Ectodermal cell (in vitro differentiated cells): ENCODE data around the gene LGR4.

Source experiments
- H3K27ac ChIP-seq: 2 replicates; pipeline ENCODE4 v1.7.0; 2013; ENCODE audit warnings: mild to moderate bottlenecking, low read depth, low read length; ENCODE audit not compliant: insufficient read depth, poor library complexity, severe bottlenecking
- H3K27me3 ChIP-seq: 2 replicates; pipeline ENCODE4 v1.7.0; 2013; ENCODE audit warnings: mild to moderate bottlenecking, low read length; ENCODE audit not compliant: insufficient read depth, control insufficient read depth, poor library complexity, severe bottlenecking
- H3K36me3 ChIP-seq: one replicate; pipeline ENCODE4 v1.7.0; 2013; ENCODE audit warnings: low read length; ENCODE audit not compliant: control insufficient read depth, insufficient read depth
- H3K4me1 ChIP-seq: one replicate; pipeline ENCODE4 v1.7.0; 2013; ENCODE audit warnings: low read length; ENCODE audit not compliant: control insufficient read depth, insufficient read depth
- H3K4me3 ChIP-seq: 2 replicates; pipeline ENCODE4 v1.7.0; 2013; ENCODE audit warnings: low read depth, low read length, control low read depth; ENCODE audit not compliant: insufficient read depth
- H3K9me3 ChIP-seq: 2 replicates; pipeline ENCODE4 v1.7.0; 2013; ENCODE audit warnings: mild to moderate bottlenecking, low read length, moderate library complexity; ENCODE audit not compliant: control insufficient read depth
- WGBS, 2 experiments: methylation state at CpG; one replicate each; pipeline ENCODE4 v1.1.7; 2013; ENCODE audit warnings: missing lambda C conversion rate in 2 of 2; 5-methylcytosine and 5-hydroxymethylcytosine counted together

The LGR4 gene

DNA sequence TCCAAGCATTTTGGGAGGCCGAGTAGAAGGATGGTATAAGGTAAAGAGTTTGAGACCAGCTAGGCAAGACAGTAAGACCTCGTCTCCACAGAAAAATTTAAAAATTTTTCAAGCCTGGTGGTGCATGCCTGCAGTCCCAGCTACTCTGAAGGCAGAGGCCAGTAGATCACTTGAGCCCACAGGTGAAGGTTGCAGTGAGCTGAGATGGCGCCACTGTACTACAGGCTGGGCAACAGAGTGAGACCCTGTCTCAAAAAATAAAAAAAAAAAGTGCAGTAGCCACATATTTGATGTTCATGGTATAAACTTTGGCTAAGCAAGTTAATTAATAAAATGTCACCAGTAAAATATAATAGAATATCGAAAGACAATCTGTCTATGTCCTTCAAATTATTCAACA, 27.0 kb downstream of the LGR4 start:
- Histone ChIP-seq H3K4me3 (no peak overlapping the region), H3K9me3 (no peaks in the 10 kb centered on the region), H3K27ac (peak overlapping the region; percentile 92), H3K27me3 (no peaks in the 10 kb centered on the region), H3K36me3 (peaks cover 7% of the 10 kb centered on the region), H3K4me1 (peaks cover 40% of the 10 kb centered on the region)
- 68 to 69% methylated on average over 3 to 4 of the region's 4 CpGs for WGBS, 2 experiments

GRCh38 chr11:27444801-27445215, 27.8 kb downstream of the LGR4 start:
- Histone ChIP-seq H3K9me3 (no peaks in the 10 kb centered on the region), H3K36me3 (peaks cover 7% of the 10 kb centered on the region), H3K27ac (peak overlapping the region; percentile 92), H3K27me3 (no peaks in the 10 kb centered on the region), H3K4me3 (peak overlapping the region; percentile 0), H3K4me1 (peaks cover 41% of the 10 kb centered on the region)
- WGBS, 2 experiments, result 0% methylated on average over 2 of the region's 2 CpGs

DNA sequence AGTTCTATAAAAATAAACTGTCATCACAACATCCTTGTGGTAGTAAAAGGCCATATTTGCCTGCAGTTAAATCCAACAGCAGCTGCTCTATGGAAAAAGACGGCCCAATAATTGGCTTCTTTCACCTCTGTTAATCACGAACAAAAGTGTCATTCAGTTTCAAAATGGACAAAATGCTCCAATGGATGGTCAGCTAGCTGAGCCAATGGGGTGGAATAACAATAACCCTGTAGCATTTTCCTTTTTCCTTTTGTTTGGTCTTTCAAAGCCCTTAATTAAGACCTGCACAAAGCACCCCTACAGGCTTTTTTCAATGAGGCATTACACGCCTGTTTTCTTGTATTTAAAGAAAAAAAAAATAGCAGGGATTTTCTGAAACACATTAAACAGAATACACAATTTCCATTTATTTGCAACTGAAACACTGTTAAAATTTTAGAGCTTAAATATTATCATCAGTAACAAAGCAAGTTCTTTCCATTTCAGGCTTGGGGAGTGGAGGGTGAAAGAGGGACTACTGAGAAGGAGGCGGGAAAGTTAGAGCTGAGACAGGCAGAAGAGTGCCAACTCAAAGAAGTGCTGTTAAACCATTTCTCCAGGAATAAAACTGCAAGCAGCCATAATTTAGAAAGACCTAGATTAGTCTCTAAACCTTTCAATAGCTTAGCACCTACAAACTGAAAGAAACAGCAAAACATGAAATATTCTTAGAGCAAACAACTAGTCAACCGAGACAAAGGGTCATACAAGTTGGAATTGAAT, 28.7 kb downstream of the LGR4 start:
- Histone ChIP-seq H3K27me3 (no peaks in the 10 kb centered on the region), H3K27ac (peak overlapping the region; percentile 90), H3K36me3 (peaks cover 7% of the 10 kb centered on the region), H3K9me3 (no peaks in the 10 kb centered on the region), H3K4me3 (peak overlapping the region; percentile 0), H3K4me1 (peaks cover 41% of the 10 kb centered on the region)
- 4 to 7% methylated on average over 4 to 5 of the region's 5 CpGs for WGBS, 2 experiments

DNA sequence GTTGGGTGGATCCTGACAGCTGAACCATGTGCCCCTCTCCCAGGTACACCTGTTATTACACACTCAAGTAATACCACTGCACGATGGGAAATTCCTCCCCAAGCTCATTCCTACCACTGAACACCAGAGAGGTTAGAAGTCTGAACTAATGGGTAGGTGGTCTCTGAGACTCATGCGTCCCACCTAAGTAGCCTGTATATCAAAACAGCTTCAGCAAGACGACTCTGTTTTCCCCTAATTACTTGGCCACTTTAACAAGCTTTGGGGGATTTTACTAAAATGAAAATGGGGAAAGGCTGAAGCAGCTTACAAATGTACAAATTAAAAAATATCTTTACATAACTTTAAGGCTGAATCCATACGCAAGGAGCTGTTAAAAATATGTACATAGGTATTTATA, 29.4 kb downstream of the LGR4 start:
- Histone ChIP-seq H3K36me3 (peaks cover 7% of the 10 kb centered on the region), H3K4me3 (no peak overlapping the region), H3K4me1 (peaks cover 41% of the 10 kb centered on the region), H3K9me3 (no peaks in the 10 kb centered on the region), H3K27ac (peak overlapping the region; percentile 90), H3K27me3 (no peaks in the 10 kb centered on the region)
- 61% methylated on average over 3 of the region's 4 CpGs; no CpG with 5 or more reads in 1 of the 2 experiments for WGBS, 2 experiments

DNA sequence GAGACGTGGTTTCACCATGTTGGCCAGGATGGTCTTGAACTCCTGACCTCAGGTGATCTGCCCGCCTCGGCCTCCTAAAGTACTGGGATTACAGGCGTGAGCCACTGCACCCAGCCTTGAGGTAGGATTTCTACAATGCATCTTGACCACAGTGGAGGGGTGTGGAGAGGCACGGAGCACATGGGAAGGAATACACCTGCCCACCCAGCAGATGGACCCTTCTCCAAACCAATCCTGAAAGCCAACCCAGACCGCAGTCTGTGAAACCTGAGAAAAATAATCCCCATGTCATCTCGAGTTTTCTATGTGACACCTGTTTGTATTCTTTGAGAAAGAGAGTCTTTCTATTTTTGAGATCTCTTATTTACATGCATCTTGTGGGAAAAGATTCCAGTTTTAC, 32.5 kb downstream of the LGR4 start:
- Histone ChIP-seq H3K27me3 (no peaks in the 10 kb centered on the region), H3K4me1 (peaks cover 37% of the 10 kb centered on the region), H3K4me3 (no peak overlapping the region), H3K27ac (no peak overlapping the region), H3K9me3 (no peaks in the 10 kb centered on the region), H3K36me3 (no peaks in the 10 kb centered on the region)
- WGBS, 2 experiments, result 83 to 90% methylated on average over 7 of the region's 7 CpGs

- no peaks in the 10 kb centered on the region for H3K36me3 ChIP-seq
- H3K4me1 ChIP-seq, result peaks cover 31% of the 10 kb centered on the region
- WGBS, 2 experiments, result 95 to 98% methylated on average over 3 of the region's 3 CpGs
- no peaks in the 10 kb centered on the region for H3K9me3 ChIP-seq
- no peak overlapping the region for H3K27ac ChIP-seq
- no peaks in the 10 kb centered on the region for H3K27me3 ChIP-seq
- H3K4me3 ChIP-seq, result no peak overlapping the region
These were observed 34.0 kb downstream of the LGR4 start for GRCh38 chr11:27438595-27438981.

DNA sequence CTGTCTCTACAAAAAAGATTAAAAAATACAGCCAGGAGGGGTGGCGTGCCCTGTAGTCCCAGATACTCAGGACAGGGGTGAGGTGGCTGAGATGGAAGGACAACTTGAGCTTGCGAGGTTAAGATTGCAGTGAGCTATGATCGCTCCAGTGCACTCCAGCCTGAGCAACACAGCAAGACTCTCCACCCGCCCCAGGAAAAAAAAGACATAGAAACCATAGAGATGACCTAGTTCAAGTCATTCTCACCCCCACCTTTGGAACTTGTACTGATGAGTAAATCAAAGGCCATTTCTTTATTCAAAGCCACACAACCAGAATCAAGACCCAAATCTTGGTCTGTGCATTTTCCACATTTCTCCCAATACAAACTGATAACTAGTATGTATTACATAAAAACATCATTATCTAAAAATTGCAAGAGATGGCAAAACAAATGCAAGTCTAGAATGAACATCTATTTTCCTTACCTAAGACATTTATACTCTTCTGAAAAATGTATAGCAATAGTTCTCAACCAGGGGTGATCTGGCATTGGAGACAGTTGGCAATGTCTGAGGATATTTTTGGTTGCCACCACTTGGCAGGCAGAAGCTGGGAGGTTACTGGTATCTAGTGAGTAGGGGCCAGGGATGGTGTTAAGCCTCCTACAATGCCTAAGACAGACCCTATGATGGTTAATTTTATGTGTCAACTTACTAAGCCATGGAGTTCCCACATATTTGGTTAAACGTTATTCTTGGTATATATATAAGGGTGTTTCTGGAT, 34.6 kb downstream of the LGR4 start:
- Histone ChIP-seq H3K27me3 (no peaks in the 10 kb centered on the region), H3K36me3 (no peaks in the 10 kb centered on the region), H3K4me3 (no peak overlapping the region), H3K27ac (no peak overlapping the region), H3K4me1 (peaks cover 25% of the 10 kb centered on the region), H3K9me3 (no peaks in the 10 kb centered on the region)
- 89 to 92% methylated on average over 5 of the region's 5 CpGs for WGBS, 2 experiments

DNA sequence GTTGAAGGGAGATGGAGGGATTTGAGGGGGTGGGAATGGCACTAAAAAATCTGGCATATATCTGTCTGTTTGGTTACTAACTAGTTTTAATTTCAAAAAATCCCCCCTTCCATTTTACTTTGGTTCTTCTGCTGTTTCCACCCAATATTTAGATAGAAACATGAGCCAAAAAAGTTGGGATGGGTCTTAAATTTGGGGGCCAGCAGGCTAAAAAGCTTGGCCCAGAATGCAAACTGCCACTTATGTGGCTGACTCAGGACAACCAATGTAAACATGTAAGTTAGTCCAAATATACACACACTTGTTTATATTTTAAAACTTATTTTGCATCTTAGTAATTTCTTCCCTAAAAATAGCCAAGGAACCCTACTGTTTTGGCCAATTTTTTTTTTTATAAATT, 35.7 kb downstream of the LGR4 start:
- Histone ChIP-seq H3K27me3 (no peaks in the 10 kb centered on the region), H3K4me3 (no peak overlapping the region), H3K4me1 (peaks cover 14% of the 10 kb centered on the region), H3K27ac (no peak overlapping the region), H3K36me3 (no peaks in the 10 kb centered on the region), H3K9me3 (no peaks in the 10 kb centered on the region)

- 89 to 92% methylated on average over 2 of the region's 2 CpGs for WGBS, 2 experiments
- Histone ChIP-seq H3K4me3 (no peak overlapping the region), H3K36me3 (no peaks in the 10 kb centered on the region), H3K4me1 (peaks cover 15% of the 10 kb centered on the region), H3K27me3 (no peaks in the 10 kb centered on the region), H3K27ac (no peak overlapping the region), H3K9me3 (no peaks in the 10 kb centered on the region)
These were observed 38.8 kb downstream of the LGR4 start for GRCh38 chr11:27433742-27434141.

GRCh38 chr11:27431808-27432207, 40.8 kb downstream of the LGR4 start:
- Histone ChIP-seq H3K27me3 (no peaks in the 10 kb centered on the region), H3K4me1 (peaks cover 15% of the 10 kb centered on the region), H3K4me3 (no peak overlapping the region), H3K9me3 (no peaks in the 10 kb centered on the region), H3K36me3 (no peaks in the 10 kb centered on the region), H3K27ac (no peak overlapping the region)
- 97 to 99% methylated on average over 1 to 2 of the region's 2 CpGs for WGBS, 2 experiments
